Lung (tissue), 12 donors: ENCODE results near the gene ST6GALNAC3. TPM values are rescaled to one million over a fixed set of nuclear protein-coding genes. Genes with fewer than 3 reads are reported as not detected.

ENCODE experiments used
- ATAC-seq: fragments of 200-7000 bp; cut with Tn5 transposase; one replicate; pipeline ENCODE4 v1.9.1; 2020; ENCODE audit warnings: moderate number of reproducible peaks; ENCODE audit not compliant: insufficient read depth, low FRiP score
- DNase-seq, 3 donors: peaks; one replicate each; pipeline ENCODE4 v3.0.0-alpha.2; 2013 to 2017
- H3K27ac ChIP-seq, 2 donors: one replicate each; pipeline ENCODE4 v1.5.1; 2013; ENCODE audit warnings: mild to moderate bottlenecking in 2 of 2, moderate library complexity in 2 of 2, control low read depth in 1 of 2, inconsistent platforms in 1 of 2, low read depth in 1 of 2, low read length in 1 of 2
- H3K27me3 ChIP-seq, 3 donors: one replicate each; pipeline ENCODE4 v1.5.1; 2013; ENCODE audit warnings: low read length in 2 of 3; ENCODE audit not compliant: control insufficient read depth in 3 of 3, insufficient read depth in 3 of 3
- H3K36me3 ChIP-seq, 4 donors: one replicate each; pipeline ENCODE4 v1.5.1; 2013; ENCODE audit warnings: low read length in 4 of 4, mild to moderate bottlenecking in 1 of 4, moderate library complexity in 1 of 4; ENCODE audit not compliant: control insufficient read depth in 4 of 4, insufficient read depth in 4 of 4
- H3K4me1 ChIP-seq, 5 donors: one replicate each; pipeline ENCODE4 v1.5.1; 2013; ENCODE audit warnings: low read length in 5 of 5, mild to moderate bottlenecking in 2 of 5, moderate library complexity in 1 of 5; ENCODE audit not compliant: control insufficient read depth in 5 of 5, insufficient read depth in 5 of 5
- H3K4me3 ChIP-seq: one replicate; pipeline ENCODE4 v1.5.1; 2013; ENCODE audit warnings: mild to moderate bottlenecking, control low read depth, moderate library complexity
- H3K9ac ChIP-seq, 2 donors: one replicate each; pipeline ENCODE4 v1.5.1; 2013; ENCODE audit warnings: low read length in 2 of 2, control low read depth in 1 of 2; ENCODE audit not compliant: insufficient read depth in 1 of 2
- H3K9me3 ChIP-seq, 4 donors: one replicate each; pipeline ENCODE4 v1.5.1; 2013; ENCODE audit warnings: low read length in 3 of 4, mild to moderate bottlenecking in 1 of 4, moderate library complexity in 1 of 4; ENCODE audit not compliant: control insufficient read depth in 4 of 4, insufficient read depth in 3 of 4
- CTCF ChIP-seq: IDR thresholded peaks from 2 replicates; pipeline ENCODE4 v1.5.1; 2012; ENCODE audit warnings: mild to moderate bottlenecking; ENCODE audit errors: control extremely low read depth, extremely low read depth
- WGBS, 2 donors: extraction: QIAGEN DNeasy Blood & Tissue Kit; methylation state at CpG; one replicate each; pipeline ENCODE4 v1.1.7; 2013; 5-methylcytosine and 5-hydroxymethylcytosine counted together
- polyA plus RNA-seq, 2 donors: library from polyadenylated mRNA; stranded (reverse); fragments of 200-250 nt; gene quantifications; one replicate each; pipeline ENCODE4 v1.2.1, GENCODE V29; 2013
- total RNA-seq, 2 donors: library from RNA; depleted of rRNA in 1 of 2; stranded (reverse); fragments of >200 nt in 1 of 2; gene quantifications; one replicate each; pipeline ENCODE4 v1.2.1, GENCODE V29; 2014 to 2021
- donor health status: control.
- donor health status: control.
- donor health status: Bipolar disorder and iron deficiency.
- donor health status: healthy.
- donor health status: DM: yes; HTN: yes; CAD: no.

The ST6GALNAC3 gene
- total and polyA plus RNA-seq, 4 donors, result 2.7 to 17.9 (median 12.2) TPM

- WGBS, 2 donors, result 87 to 91% methylated on average over 4 of the region's 4 CpGs
- Histone ChIP-seq H3K27ac (no peak overlapping the region), H3K9ac (no peak overlapping the region), H3K4me1 (peaks cover 0 to 2% (median 0%) of the 10 kb centered on the region in 5 donors), H3K27me3 (no peaks in the 10 kb centered on the region), H3K4me3 (no peak overlapping the region), H3K9me3 (no peaks in the 10 kb centered on the region), H3K36me3 (no peaks in the 10 kb centered on the region)
- DNase-seq, result no peak
- no peak for ATAC-seq
- no peak for TF ChIP-seq CTCF
Observed at GRCh38 chr1:76190749-76191424, 116.3 kb downstream of the ST6GALNAC3 start.

- H3K27ac ChIP-seq, result no peak overlapping the region
- ATAC-seq, result no peak
- no peak overlapping the region for H3K9ac ChIP-seq
- no peaks in the 10 kb centered on the region for H3K9me3 ChIP-seq
- H3K4me1 ChIP-seq, result peaks cover 0 to 2% (median 0%) of the 10 kb centered on the region in 5 donors
- WGBS, 2 donors, result 95 to 97% methylated on average over 2 of the region's 2 CpGs
- no peak for DNase-seq
- no peaks in the 10 kb centered on the region for H3K36me3 ChIP-seq
- no peaks in the 10 kb centered on the region for H3K27me3 ChIP-seq
- no peak overlapping the region for H3K4me3 ChIP-seq
- TF ChIP-seq CTCF, result no peak
Observed at GRCh38 chr1:76191561-76191960, 117.0 kb downstream of the ST6GALNAC3 start.

- 92 to 100% methylated on average over 2 of the region's 2 CpGs for WGBS, 2 donors
- no peak overlapping the region for H3K9ac ChIP-seq
- ATAC-seq (no peak), DNase-seq (no peak)
- H3K4me3 ChIP-seq, result no peak overlapping the region
- no peak overlapping the region for H3K27ac ChIP-seq
- no peaks in the 10 kb centered on the region for H3K9me3 ChIP-seq
- H3K36me3 ChIP-seq, result no peaks in the 10 kb centered on the region
- no peaks in the 10 kb centered on the region for H3K27me3 ChIP-seq
- H3K4me1 ChIP-seq, result peaks cover 0 to 6% (median 0%) of the 10 kb centered on the region in 5 donors
- no peak for TF ChIP-seq CTCF
Observed at GRCh38 chr1:76198452-76198851, 123.9 kb downstream of the ST6GALNAC3 start.

GRCh38 chr1:76202670-76203069 lies 128.1 kb downstream of the ST6GALNAC3 start:
- ATAC-seq (peak; percentile 34), DNase-seq (no peak)
- no peaks in the 10 kb centered on the region for H3K9me3 ChIP-seq
- H3K4me3 ChIP-seq, result no peak overlapping the region
- WGBS, 2 donors, result 66 to 71% methylated on average over 2 of the region's 2 CpGs
- H3K27ac ChIP-seq, result no peak overlapping the region
- H3K27me3 ChIP-seq, result no peaks in the 10 kb centered on the region
- H3K36me3 ChIP-seq, result no peaks in the 10 kb centered on the region
- no peak overlapping the region for H3K9ac ChIP-seq
- no peak for TF ChIP-seq CTCF
- peaks cover 0 to 6% (median 0%) of the 10 kb centered on the region in 5 donors for H3K4me1 ChIP-seq
